Spleen (tissue), 11 donors: ENCODE data around the gene SKOR1. TPM values are rescaled to one million over a fixed set of nuclear protein-coding genes. Genes with fewer than 3 reads are reported as not detected.

Source experiments
- DNase-seq: peaks from one replicate; pipeline ENCODE4 v3.0.0-alpha.2; 2020
- H3K27ac ChIP-seq, 8 donors: fragments of 200-600 bp; sonication (generic) in 7 of 8; 1 replicate in 4 of 8; 2 replicates in 4 of 8; pipeline versions ENCODE4 v1.5.0 to v1.8.0; 2016 to 2021; ENCODE audit warnings: inconsistent platforms in 4 of 8, mild to moderate bottlenecking in 4 of 8, moderate library complexity in 1 of 8
- H3K27me3 ChIP-seq, 7 donors: fragments of 200-600 bp; sonication (generic) in 6 of 7; replicated peaks in 1 of 7; 1 replicate in 4 of 7; 2 replicates in 3 of 7; pipeline versions ENCODE4 v1.5.0 to v1.8.0; 2016 to 2021; ENCODE audit warnings: inconsistent platforms in 3 of 7, mild to moderate bottlenecking in 1 of 7
- H3K36me3 ChIP-seq, 6 donors: fragments of 200-600 bp; sonication (generic) in 5 of 6; 1 replicate in 4 of 6; 2 replicates in 2 of 6; pipeline versions ENCODE4 v1.5.0 to v1.8.0; 2016 to 2021; ENCODE audit warnings: inconsistent platforms in 2 of 6
- H3K4me1 ChIP-seq, 6 donors: fragments of 200-600 bp; sonication (generic) in 5 of 6; 1 replicate in 3 of 6; 2 replicates in 3 of 6; pipeline versions ENCODE4 v1.5.0 to v1.8.0; 2016 to 2021; ENCODE audit warnings: inconsistent platforms in 3 of 6
- H3K4me3 ChIP-seq, 8 donors: fragments of 200-600 bp; sonication (generic) in 7 of 8; 1 replicate in 4 of 8; 2 replicates in 4 of 8; pipeline versions ENCODE4 v1.5.0 to v1.8.0; 2016 to 2021; ENCODE audit warnings: inconsistent platforms in 4 of 8, mild to moderate bottlenecking in 4 of 8, moderate library complexity in 2 of 8
- H3K9me3 ChIP-seq, 8 donors: fragments of 200-600 bp; sonication (generic) in 7 of 8; 1 replicate in 4 of 8; 2 replicates in 4 of 8; pipeline versions ENCODE4 v1.5.0 to v1.8.0; 2016 to 2021; ENCODE audit warnings: inconsistent platforms in 4 of 8
- POLR2A ChIP-seq, 3 donors: fragments of 450-650 bp; IDR thresholded peaks; one replicate each; pipeline ENCODE4 v1.5.1; 2017; ENCODE audit warnings: antibody characterized with exemption in 3 of 3, mild to moderate bottlenecking in 1 of 3
- POLR2AphosphoS5 ChIP-seq, 3 donors: sonication (generic); formaldehyde crosslinking; IDR thresholded peaks; one replicate each; pipeline ENCODE4 v1.5.1; 2017; ENCODE audit warnings: antibody characterized with exemption in 3 of 3
- WGBS, 5 donors: extraction: QIAGEN DNeasy Blood & Tissue Kit in 3 of 5; methylation state at CpG; one replicate each; pipeline versions ENCODE4 v1.1.5 to v1.1.7; 2013 to 2018; 5-methylcytosine and 5-hydroxymethylcytosine counted together
- intact Hi-C: fragments of 100-400 bp; cut with DNase I; formaldehyde crosslinking; loops from one replicate; pipeline ENCODE4 v1.15.0; 2023; ENCODE audit warnings: low total_unique reads
- polyA plus RNA-seq, 3 donors: library from polyadenylated mRNA; stranded (reverse); fragments of 200-250 nt; gene quantifications; one replicate each; pipeline ENCODE4 v1.2.1, GENCODE V29; 2013
- total RNA-seq, 7 donors: library from RNA; depleted of rRNA in 3 of 7; stranded (reverse); fragments of >200 nt in 3 of 7; fragmentation: NEBNext Ultra II Directional in 4 of 7; extraction: Animal tissue kit (Norgen Biotek cat#: 25700) in 4 of 7; gene quantifications; one replicate each; pipeline versions ENCODE4 v1.1.0 to v1.2.1, GENCODE V29; 2016 to 2021
- TF ChIP-seq, protein P1 (sequence below), 11 experiments: fragments of 200-600 bp in 7 of 11; fragments of 450-650 bp in 4 of 11; sonication (generic) in 4 of 11; IDR thresholded peaks in 8 of 11; conservative IDR thresholded peaks in 3 of 11; 1 replicate in 7 of 11; 2 replicates in 4 of 11; pipeline versions ENCODE4 v1.4.0 to v1.8.0; 2016 to 2021; ENCODE audit warnings: antibody characterized with exemption in 11 of 11, inconsistent platforms in 4 of 11, mild to moderate bottlenecking in 1 of 11
- donor health status: healthy with polysubstance abuse.
- donor health status: DM: no; HTN: no; CAD: no; lungs with moderate emphysema.
- donor health status: DM: no; HTN: no; CAD: no.
- donor health status: Bipolar disorder and iron deficiency.
- donor health status: healthy.
- donor health status: DM: no; HTN: no; CAD: no.
- donor health status: DM: yes; HTN: yes; CAD: no.

Gene SKOR1
- total and polyA plus RNA-seq, 10 donors, result 0.06 to 1.1 (median 0.37) TPM

GRCh38 chr15:67790610-67791319 lies 34.5 kb upstream of the SKOR1 start:
- Histone ChIP-seq H3K36me3 (peaks cover 0 to 17% (median 0%) of the 10 kb centered on the region in 6 donors), H3K4me3 (no peak overlapping the region), H3K27ac (no peak overlapping the region), H3K27me3 (no peaks in the 10 kb centered on the region), H3K9me3 (peaks cover 0 to 20% (median 15%) of the 10 kb centered on the region in 8 donors), H3K4me1 (peaks cover 0 to 2% (median 0%) of the 10 kb centered on the region in 6 donors)
- 90 to 100% (median 97%) methylated on average over 3 of the region's 3 CpGs for whole genome bisulfite sequencing, 5 donors
- intact Hi-C loops, result no loop called here
- no peak for DNase-seq
- TF ChIP-seq, protein P1, sequence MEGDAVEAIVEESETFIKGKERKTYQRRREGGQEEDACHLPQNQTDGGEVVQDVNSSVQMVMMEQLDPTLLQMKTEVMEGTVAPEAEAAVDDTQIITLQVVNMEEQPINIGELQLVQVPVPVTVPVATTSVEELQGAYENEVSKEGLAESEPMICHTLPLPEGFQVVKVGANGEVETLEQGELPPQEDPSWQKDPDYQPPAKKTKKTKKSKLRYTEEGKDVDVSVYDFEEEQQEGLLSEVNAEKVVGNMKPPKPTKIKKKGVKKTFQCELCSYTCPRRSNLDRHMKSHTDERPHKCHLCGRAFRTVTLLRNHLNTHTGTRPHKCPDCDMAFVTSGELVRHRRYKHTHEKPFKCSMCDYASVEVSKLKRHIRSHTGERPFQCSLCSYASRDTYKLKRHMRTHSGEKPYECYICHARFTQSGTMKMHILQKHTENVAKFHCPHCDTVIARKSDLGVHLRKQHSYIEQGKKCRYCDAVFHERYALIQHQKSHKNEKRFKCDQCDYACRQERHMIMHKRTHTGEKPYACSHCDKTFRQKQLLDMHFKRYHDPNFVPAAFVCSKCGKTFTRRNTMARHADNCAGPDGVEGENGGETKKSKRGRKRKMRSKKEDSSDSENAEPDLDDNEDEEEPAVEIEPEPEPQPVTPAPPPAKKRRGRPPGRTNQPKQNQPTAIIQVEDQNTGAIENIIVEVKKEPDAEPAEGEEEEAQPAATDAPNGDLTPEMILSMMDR (IDR thresholded peaks at IDR 0.05 in 8 of 11, conservative IDR thresholded peaks at IDR 0.05 in 3 of 11), result no peak

DNA sequence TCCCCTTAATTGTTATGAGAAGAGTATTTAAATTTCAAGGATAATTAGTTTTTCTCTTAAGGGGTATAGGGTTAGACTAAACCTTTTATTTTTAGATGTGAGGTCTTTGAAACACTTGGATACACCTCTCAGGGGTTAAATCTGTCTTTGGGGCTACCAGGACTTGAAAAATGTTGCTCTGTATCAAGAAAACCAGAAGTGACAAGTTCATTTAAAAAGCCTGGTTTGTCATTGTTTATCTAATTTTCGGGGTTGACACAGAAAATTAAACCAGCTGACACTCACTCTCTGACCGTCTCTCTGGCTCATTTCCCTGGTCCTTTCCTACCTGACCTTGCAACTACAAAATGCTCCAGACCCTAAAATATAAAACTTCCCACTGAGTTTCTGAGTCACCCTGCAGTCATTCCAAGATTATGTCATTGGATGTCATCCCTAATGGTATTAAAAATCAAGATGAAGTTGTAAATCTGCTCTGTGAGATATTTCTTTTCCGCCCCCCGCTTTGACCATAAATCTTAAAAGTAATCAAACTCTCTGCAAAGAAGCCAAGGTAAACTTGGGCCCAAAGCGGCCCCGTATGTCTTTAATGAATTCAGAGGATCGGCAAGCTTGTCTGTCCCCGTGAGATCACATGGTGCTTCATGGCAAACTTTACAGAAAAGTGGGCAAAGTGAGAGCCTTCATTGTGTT lies 32.9 kb upstream of the SKOR1 start:
- H3K4me3 ChIP-seq, result no peak overlapping the region
- peaks cover 0 to 20% (median 15%) of the 10 kb centered on the region in 8 donors for H3K9me3 ChIP-seq
- H3K27me3 ChIP-seq, result no peaks in the 10 kb centered on the region
- WGBS, 5 donors, result 80 to 91% (median 87%) methylated on average over 8 of the region's 8 CpGs
- no peak for TF ChIP-seq POLR2A (IDR thresholded peaks at IDR 0.05)
- TF ChIP-seq POLR2AphosphoS5 (IDR thresholded peaks at IDR 0.05), result no peak
- TF ChIP-seq, protein P1 (IDR thresholded peaks at IDR 0.05 in 8 of 11, conservative IDR thresholded peaks at IDR 0.05 in 3 of 11), result no peak
- H3K4me1 ChIP-seq, result peaks cover 0 to 15% (median 4%) of the 10 kb centered on the region in 6 donors
- no peak for DNase-seq
- peaks cover 0 to 17% (median 0%) of the 10 kb centered on the region in 6 donors for H3K36me3 ChIP-seq
- H3K27ac ChIP-seq, result no peak overlapping the region
- intact Hi-C loops, result no loop called here

GRCh38 chr15:67794832-67795574 lies 30.3 kb upstream of the SKOR1 start:
- no peak for DNase-seq
- Histone ChIP-seq H3K36me3 (peaks cover 0 to 33% (median 0%) of the 10 kb centered on the region in 6 donors), H3K4me1 (peaks cover 0 to 17% (median 4%) of the 10 kb centered on the region in 6 donors), H3K4me3 (no peak overlapping the region), H3K27me3 (no peaks in the 10 kb centered on the region), H3K9me3 (peaks cover 0 to 20% (median 15%) of the 10 kb centered on the region in 8 donors), H3K27ac (no peak overlapping the region)
- WGBS, 5 donors, result 84 to 92% (median 86%) methylated on average over 4 of the region's 4 CpGs
- TF ChIP-seq, protein P1 (IDR thresholded peaks at IDR 0.05 in 8 of 11, conservative IDR thresholded peaks at IDR 0.05 in 3 of 11), result no peak
- TF ChIP-seq POLR2AphosphoS5 (IDR thresholded peaks at IDR 0.05) (no peak), POLR2A (IDR thresholded peaks at IDR 0.05) (no peak)
- intact Hi-C loops, result no loop called here
